ENCODE data around the gene ATP10B. TPM values are rescaled to one million over a fixed set of nuclear protein-coding genes. Genes with fewer than 3 reads are reported as not detected.

The ATP10B gene
- total and polyA plus RNA-seq, 2 of the 8 experiments (the other 6 are each of a cell fraction or from before 2014, with no cell fraction given): 0.06 to 0.11 TPM

- no peak overlapping the region for H2AFZ ChIP-seq (ENCODE audit: low read length)
- DNase-seq (ENCODE audit: low read depth in 1 of 2, low spot score in 2 of 2) (no peak), FAIRE-seq (no peak)
- CTCF ChIA-PET (ENCODE audit: partially characterized antibody): interaction anchor here (0.9 kb wide), 1 partner anchor 111 kb away, joined by 3 read pairs; no protein-coding TSS in a partner anchor
- no peaks in the 10 kb centered on the region for H3K4me1 ChIP-seq (replicated peaks in 1 of 4; ENCODE audit: control insufficient read depth in 3 of 4, insufficient read depth in 4 of 4, low read length in 3 of 4)
- no peak overlapping the region for H3K4me3 ChIP-seq (ENCODE audit: extremely low read depth in 1 of 4, insufficient read depth in 2 of 4, low read depth in 3 of 4, low read length in 4 of 4)
- no peak overlapping the region for H4K5ac ChIP-seq (ENCODE audit: insufficient read length, low read depth, low read length)
- H3K14ac ChIP-seq (ENCODE audit: insufficient read length): no peak overlapping the region
- H3K27ac ChIP-seq (ENCODE audit: low read depth, low read length): no peak overlapping the region
- no peaks in the 10 kb centered on the region for H3K27me3 ChIP-seq (replicated peaks in 1 of 4; ENCODE audit: control insufficient read depth in 3 of 4, extremely low read depth in 1 of 4, insufficient read depth in 3 of 4, low read length in 3 of 4)
- H3K4ac ChIP-seq (replicated peaks; ENCODE audit: insufficient read length, low read depth, low read length): no peak overlapping the region
- H3K36me3 ChIP-seq (ENCODE audit: control insufficient read depth in 2 of 4, insufficient read depth in 4 of 4, low read length in 3 of 4): no peaks in the 10 kb centered on the region
- H2BK12ac ChIP-seq (ENCODE audit: low read depth, low read length): no peak overlapping the region
- no peak overlapping the region for H4K91ac ChIP-seq (replicated peaks; ENCODE audit: insufficient read length, low read length)
- H2BK15ac ChIP-seq (ENCODE audit: low read length): no peak overlapping the region
- POLR2A ChIA-PET (ENCODE audit: partially characterized antibody): no interaction called here
- H3K79me2 ChIP-seq (ENCODE audit: control insufficient read depth in 1 of 2, insufficient read depth in 2 of 2, low read length in 2 of 2): no peaks in the 10 kb centered on the region
- no peak overlapping the region for H2BK20ac ChIP-seq (ENCODE audit: low read length)
- TF ChIP-seq TEAD4 (IDR thresholded peaks at IDR 0.05; ENCODE audit: low read depth, low read length): no peak
- no peak for TF ChIP-seq NRF1 (IDR thresholded peaks at IDR 0.05; ENCODE audit: low read depth, low read length)
- no peak for TF ChIP-seq CBX5 (IDR thresholded peaks at IDR 0.05; ENCODE audit: low read depth, low read length)
- TF ChIP-seq POU5F1 (IDR thresholded peaks at IDR 0.05; ENCODE audit: low read depth, low read length): no peak
- TF ChIP-seq CREB1 (IDR thresholded peaks at IDR 0.05): no peak
- TF ChIP-seq YY1 (IDR thresholded peaks at IDR 0.05; ENCODE audit: low read depth, low read length): no peak
- TF ChIP-seq MAFK (IDR thresholded peaks at IDR 0.05; ENCODE audit: low read depth, low read length): no peak
- no peak for TF ChIP-seq CBX8 (IDR thresholded peaks at IDR 0.05; ENCODE audit: borderline replicate concordance, low read depth, low read length)
- TF ChIP-seq SUZ12 (IDR thresholded peaks at IDR 0.05; ENCODE audit: low read length): no peak
- no peaks in the 10 kb centered on the region for H4K20me1 ChIP-seq (replicated peaks in 1 of 2; ENCODE audit: control insufficient read depth in 1 of 2, insufficient read depth in 2 of 2, low read length in 2 of 2)
- no peak overlapping the region for H3K56ac ChIP-seq (replicated peaks; ENCODE audit: insufficient read length, low read depth, low read length)
- H3K9me3 ChIP-seq (ENCODE audit: insufficient read depth in 2 of 2, low read depth in 1 of 2, low read length in 1 of 2): no peaks in the 10 kb centered on the region
- no peaks in the 10 kb centered on the region for H3K23me2 ChIP-seq (ENCODE audit: low read depth, low read length)
- H2BK5ac ChIP-seq (ENCODE audit: low read depth, low read length): no peak overlapping the region
- WGBS, 2 experiments (ENCODE audit: extremely low coverage in 1 of 2, insufficient coverage in 1 of 2, insufficient read length in 1 of 2, insufficient replicate concordance in 2 of 2, low coverage in 1 of 2, low lambda C conversion rate in 2 of 2, missing lambda C conversion rate in 1 of 2): 87% methylated on average over 9 of the region's 9 CpGs; no CpG with 5 or more reads in 1 of the 2 experiments
- no peak overlapping the region for H2BK120ac ChIP-seq (replicated peaks; ENCODE audit: low read depth, low read length)
- H3K18ac ChIP-seq (ENCODE audit: extremely low read depth, low read length): no peak overlapping the region
- H2AK5ac ChIP-seq (ENCODE audit: low read depth, low read length): no peak overlapping the region
- no peak overlapping the region for H3K4me2 ChIP-seq (ENCODE audit: insufficient read depth in 1 of 2, low read depth in 2 of 2, low read length in 2 of 2)
- H3K79me1 ChIP-seq (ENCODE audit: low read depth, low read length): no peaks in the 10 kb centered on the region
- no peak overlapping the region for H3K9ac ChIP-seq (replicated peaks in 1 of 4; ENCODE audit: extremely low read depth in 1 of 4, low read depth in 3 of 4, low read length in 3 of 4)
- H3K23ac ChIP-seq (ENCODE audit: insufficient read length): no peak overlapping the region
- H4K8ac ChIP-seq (ENCODE audit: extremely low read depth, insufficient read depth, low read length): no peak overlapping the region
These were observed 231.6 kb downstream of the ATP10B start for GRCh38 chr5:160620401-160620800.

Data from H1 (cell line).